ENCODE measurements around the gene ABCC8.

- TF ChIP-seq CTCF (IDR thresholded peaks at IDR 0.05; ENCODE audit: low read length) (no peak), EZH2 (IDR thresholded peaks at IDR 0.05; ENCODE audit: borderline replicate concordance, low read length) (no peak)
These were observed 13.1 kb upstream of the ABCC8 start for GRCh38 chr11:17489751-17490150.

Data from OCI-LY1 (cell line).